HepG2 (cell line): ENCODE results near the gene LRRC8D. TPM values are rescaled to one million over a fixed set of nuclear protein-coding genes. Genes with fewer than 3 reads are reported as not detected.

Source experiments
- AHR ChIP-seq: IDR thresholded peaks from 2 replicates; pipeline ENCODE4 v1.6.1; 2018; ENCODE audit warnings: missing genetic modification reagents, missing compliant biosample characterization
- EED ChIP-seq: sonication (generic); formaldehyde crosslinking; IDR thresholded peaks from 2 replicates; pipeline ENCODE4 v1.5.0; 2020; ENCODE audit warnings: mild to moderate bottlenecking, missing genetic modification reagents
- EP300 ChIP-seq, 3 experiments: sonication (generic) in 1 of 3; formaldehyde crosslinking in 1 of 3; IDR thresholded peaks; 2 replicates each; pipeline versions ENCODE4 v1.5.1 to v1.6.1; 2011 to 2020; ENCODE audit warnings: low read depth in 2 of 3, low read length in 2 of 3, borderline replicate concordance in 1 of 3, improper control_type of control experiment in 1 of 3, mild to moderate bottlenecking in 1 of 3, missing genetic modification reagents in 1 of 3, moderate library complexity in 1 of 3
- HDAC1 ChIP-seq: sonication (generic); formaldehyde crosslinking; IDR thresholded peaks from 2 replicates; pipeline ENCODE4 v1.5.1; 2020; ENCODE audit warnings: mild to moderate bottlenecking, missing genetic modification reagents
- KDM5B ChIP-seq: sonication (generic); formaldehyde crosslinking; IDR thresholded peaks from 2 replicates; pipeline ENCODE4 v1.4.0; 2020; ENCODE audit warnings: missing genetic modification reagents, mild to moderate bottlenecking, borderline replicate concordance
- NR2F6 ChIP-seq, 2 experiments: IDR thresholded peaks; 2 replicates each; pipeline ENCODE4 v1.6.1; 2016; ENCODE audit warnings: antibody characterized with exemption in 1 of 2, mild to moderate bottlenecking in 1 of 2
- RBM22 ChIP-seq: fragments of 200-400 bp; formaldehyde crosslinking; optimal IDR thresholded peaks from 2 replicates; pipeline ENCODE3; 2017; ENCODE audit warnings: mild to moderate bottlenecking, low read length, moderate library complexity
- SMYD3 ChIP-seq: sonication (generic); formaldehyde crosslinking; IDR thresholded peaks from 2 replicates; pipeline ENCODE4 v1.8.1; 2023; ENCODE audit warnings: mild to moderate bottlenecking, missing genetic modification reagents
- SP1 ChIP-seq, 2 experiments: fragments of 450-650 bp in 1 of 2; sonication (generic) in 1 of 2; formaldehyde crosslinking in 1 of 2; IDR thresholded peaks; 2 replicates each; pipeline versions ENCODE4 v1.4.0 to v1.6.1; 2016 to 2020; ENCODE audit warnings: missing genetic modification reagents in 1 of 2
- ZNF160 ChIP-seq: sonication (generic); formaldehyde crosslinking; IDR thresholded peaks from 2 replicates; pipeline ENCODE4 v1.8.0; 2022; ENCODE audit warnings: mild to moderate bottlenecking, inconsistent platforms, missing genetic modification reagents
- ZNF484 ChIP-seq: sonication (generic); formaldehyde crosslinking; IDR thresholded peaks from 2 replicates; pipeline ENCODE4 v1.5.1; 2020; ENCODE audit warnings: mild to moderate bottlenecking, low read depth, missing genetic modification reagents, borderline replicate concordance
- ZNF709 ChIP-seq: sonication (generic); formaldehyde crosslinking; IDR thresholded peaks from 2 replicates; pipeline ENCODE4 v1.5.0; 2020; ENCODE audit warnings: mild to moderate bottlenecking, missing genetic modification reagents
- polyA plus RNA-seq, 8 experiments: library from polyadenylated mRNA; depleted of rRNA in 3 of 8; stranded (reverse) in 7 of 8; unstranded in 1 of 8; fragments of >200 nt; fragmentation: Illumina TruSeq in 4 of 8; extraction: Trizol in 4 of 8; gene quantifications; 2 replicates each; pipeline versions ENCODE4 v1.2.1 to v1.2.3, GENCODE V29; 2011 to 2016; ENCODE audit warnings: low read depth in 4 of 8, missing spikeins in 1 of 8, mixed read lengths in 1 of 8; ENCODE audit not compliant: insufficient read depth in 1 of 8
- total RNA-seq, 5 experiments: library from RNA; depleted of rRNA; stranded (reverse); fragments of >200 nt; fragmentation: Illumina TruSeq; extraction: Trizol; gene quantifications; 2 replicates each; pipeline ENCODE4 v1.2.3, GENCODE V29; 2016; ENCODE audit warnings: low read depth in 1 of 5
- TF ChIP-seq, protein P1 (sequence below): sonication (generic); formaldehyde crosslinking; IDR thresholded peaks from 2 replicates; pipeline ENCODE4 v1.9.0; 2022; ENCODE audit warnings: missing genetic modification reagents, mild to moderate bottlenecking, borderline replicate concordance
- TF ChIP-seq, protein P2 (sequence below): sonication (generic); formaldehyde crosslinking; IDR thresholded peaks from 2 replicates; pipeline ENCODE4 v1.5.0; 2020; ENCODE audit warnings: missing genetic modification reagents
- TF ChIP-seq, protein P3 (sequence below): sonication (generic); formaldehyde crosslinking; IDR thresholded peaks from 2 replicates; pipeline ENCODE4 v1.8.0; 2022; ENCODE audit warnings: missing genetic modification reagents, mild to moderate bottlenecking, inconsistent platforms, borderline replicate concordance
- TF ChIP-seq, protein P4 (sequence below): sonication (generic); formaldehyde crosslinking; IDR thresholded peaks from 2 replicates; pipeline ENCODE4 v1.4.0; 2020; ENCODE audit warnings: missing genetic modification reagents, borderline replicate concordance
- TF ChIP-seq, protein P5 (sequence below): sonication (generic); formaldehyde crosslinking; IDR thresholded peaks from 2 replicates; pipeline ENCODE4 v1.5.0; 2020; ENCODE audit warnings: missing genetic modification reagents

Gene LRRC8D
- total and polyA plus RNA-seq, 2 of the 13 experiments (the other 11 are each of a cell fraction or from before 2014, with no cell fraction given): 29.9 to 45.5 TPM

DNA sequence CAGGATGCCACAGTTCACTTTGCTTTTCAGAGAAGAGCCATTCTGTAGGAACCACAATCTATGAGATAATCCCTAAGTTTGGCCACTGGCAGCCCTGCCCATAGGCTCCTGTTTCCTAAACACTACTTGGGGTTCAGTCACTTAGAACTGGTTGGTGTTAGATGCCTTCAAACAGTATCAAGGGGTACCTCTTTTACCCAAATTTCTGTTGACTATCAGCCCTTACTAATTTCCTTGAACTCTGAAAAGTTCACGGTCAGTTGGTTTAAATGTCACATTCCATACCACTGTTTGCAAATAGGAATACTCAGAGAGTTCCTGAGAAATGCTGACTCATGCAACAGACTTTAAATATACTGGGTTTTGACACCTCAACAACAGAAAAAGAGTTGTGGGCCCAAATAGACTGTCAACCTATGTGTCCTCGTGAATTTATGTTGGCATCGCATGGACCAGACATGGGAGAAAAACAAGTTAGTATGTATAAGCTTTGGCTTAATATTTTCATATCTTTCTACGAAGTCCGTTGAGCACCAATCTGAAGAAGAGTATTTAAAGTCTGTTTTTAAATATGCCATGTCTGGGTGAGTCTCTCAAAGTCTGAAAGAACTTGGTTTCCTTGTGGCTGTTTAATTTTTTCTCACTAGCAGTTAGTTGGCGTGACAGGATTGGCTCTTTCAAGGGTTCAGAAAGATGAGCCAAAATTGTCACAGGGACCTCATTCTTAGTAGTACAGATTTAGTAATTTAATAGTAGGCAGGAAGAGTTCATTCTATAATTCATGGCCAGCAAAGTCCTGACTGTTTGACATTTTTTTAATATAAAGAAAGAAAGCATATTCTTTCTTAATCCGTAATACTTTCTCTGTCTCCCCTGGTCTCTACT lies 117.6 kb downstream of the LRRC8D start (continued):
- TF ChIP-seq, protein P1, sequence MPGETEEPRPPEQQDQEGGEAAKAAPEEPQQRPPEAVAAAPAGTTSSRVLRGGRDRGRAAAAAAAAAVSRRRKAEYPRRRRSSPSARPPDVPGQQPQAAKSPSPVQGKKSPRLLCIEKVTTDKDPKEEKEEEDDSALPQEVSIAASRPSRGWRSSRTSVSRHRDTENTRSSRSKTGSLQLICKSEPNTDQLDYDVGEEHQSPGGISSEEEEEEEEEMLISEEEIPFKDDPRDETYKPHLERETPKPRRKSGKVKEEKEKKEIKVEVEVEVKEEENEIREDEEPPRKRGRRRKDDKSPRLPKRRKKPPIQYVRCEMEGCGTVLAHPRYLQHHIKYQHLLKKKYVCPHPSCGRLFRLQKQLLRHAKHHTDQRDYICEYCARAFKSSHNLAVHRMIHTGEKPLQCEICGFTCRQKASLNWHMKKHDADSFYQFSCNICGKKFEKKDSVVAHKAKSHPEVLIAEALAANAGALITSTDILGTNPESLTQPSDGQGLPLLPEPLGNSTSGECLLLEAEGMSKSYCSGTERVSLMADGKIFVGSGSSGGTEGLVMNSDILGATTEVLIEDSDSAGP (CRISPR knock-in tag): no peak
- TF ChIP-seq, protein P2, sequence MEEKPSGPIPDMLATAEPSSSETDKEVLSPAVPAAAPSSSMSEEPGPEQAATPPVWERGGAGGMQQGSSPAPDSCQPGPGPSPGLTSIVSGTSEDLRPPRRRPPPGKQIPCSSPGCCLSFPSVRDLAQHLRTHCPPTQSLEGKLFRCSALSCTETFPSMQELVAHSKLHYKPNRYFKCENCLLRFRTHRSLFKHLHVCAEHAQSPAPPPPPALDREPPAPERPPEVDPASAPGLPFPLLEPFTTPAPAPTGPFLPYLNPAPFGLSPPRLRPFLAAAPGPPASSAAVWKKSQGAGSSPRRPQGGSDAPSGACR: no peak
- no peak for TF ChIP-seq SP1 (IDR thresholded peaks at IDR 0.05)
- TF ChIP-seq SP1 (CRISPR knock-in tag; IDR thresholded peaks at IDR 0.05): no peak
- TF ChIP-seq ZNF484: no peak
- TF ChIP-seq, protein P3, sequence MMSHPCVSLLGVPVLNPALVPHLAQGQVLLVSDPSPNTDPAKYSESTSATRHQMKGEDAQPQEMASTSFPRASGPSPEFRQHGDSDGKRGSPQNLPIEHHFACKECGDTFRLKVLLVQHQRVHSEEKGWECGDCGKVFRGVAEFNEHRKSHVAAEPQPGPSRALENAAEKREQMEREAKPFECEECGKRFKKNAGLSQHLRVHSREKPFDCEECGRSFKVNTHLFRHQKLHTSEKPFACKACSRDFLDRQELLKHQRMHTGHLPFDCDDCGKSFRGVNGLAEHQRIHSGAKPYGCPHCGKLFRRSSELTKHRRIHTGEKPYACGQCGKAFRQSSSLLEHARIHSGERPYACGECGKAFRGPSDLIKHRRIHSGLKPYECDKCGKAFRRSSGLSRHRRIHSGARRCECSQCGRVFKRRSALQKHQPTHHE: no peak
- TF ChIP-seq RBM22: peak; percentile 5
- peak; percentile 73; the same call in 1 of the 2 replicates for TF ChIP-seq NR2F6 (IDR thresholded peaks at IDR 0.05)
- TF ChIP-seq NR2F6 (CRISPR knock-in tag; IDR thresholded peaks at IDR 0.05): peak; percentile 82
- no peak for TF ChIP-seq HDAC1 (CRISPR knock-in tag)
- TF ChIP-seq, protein P4, sequence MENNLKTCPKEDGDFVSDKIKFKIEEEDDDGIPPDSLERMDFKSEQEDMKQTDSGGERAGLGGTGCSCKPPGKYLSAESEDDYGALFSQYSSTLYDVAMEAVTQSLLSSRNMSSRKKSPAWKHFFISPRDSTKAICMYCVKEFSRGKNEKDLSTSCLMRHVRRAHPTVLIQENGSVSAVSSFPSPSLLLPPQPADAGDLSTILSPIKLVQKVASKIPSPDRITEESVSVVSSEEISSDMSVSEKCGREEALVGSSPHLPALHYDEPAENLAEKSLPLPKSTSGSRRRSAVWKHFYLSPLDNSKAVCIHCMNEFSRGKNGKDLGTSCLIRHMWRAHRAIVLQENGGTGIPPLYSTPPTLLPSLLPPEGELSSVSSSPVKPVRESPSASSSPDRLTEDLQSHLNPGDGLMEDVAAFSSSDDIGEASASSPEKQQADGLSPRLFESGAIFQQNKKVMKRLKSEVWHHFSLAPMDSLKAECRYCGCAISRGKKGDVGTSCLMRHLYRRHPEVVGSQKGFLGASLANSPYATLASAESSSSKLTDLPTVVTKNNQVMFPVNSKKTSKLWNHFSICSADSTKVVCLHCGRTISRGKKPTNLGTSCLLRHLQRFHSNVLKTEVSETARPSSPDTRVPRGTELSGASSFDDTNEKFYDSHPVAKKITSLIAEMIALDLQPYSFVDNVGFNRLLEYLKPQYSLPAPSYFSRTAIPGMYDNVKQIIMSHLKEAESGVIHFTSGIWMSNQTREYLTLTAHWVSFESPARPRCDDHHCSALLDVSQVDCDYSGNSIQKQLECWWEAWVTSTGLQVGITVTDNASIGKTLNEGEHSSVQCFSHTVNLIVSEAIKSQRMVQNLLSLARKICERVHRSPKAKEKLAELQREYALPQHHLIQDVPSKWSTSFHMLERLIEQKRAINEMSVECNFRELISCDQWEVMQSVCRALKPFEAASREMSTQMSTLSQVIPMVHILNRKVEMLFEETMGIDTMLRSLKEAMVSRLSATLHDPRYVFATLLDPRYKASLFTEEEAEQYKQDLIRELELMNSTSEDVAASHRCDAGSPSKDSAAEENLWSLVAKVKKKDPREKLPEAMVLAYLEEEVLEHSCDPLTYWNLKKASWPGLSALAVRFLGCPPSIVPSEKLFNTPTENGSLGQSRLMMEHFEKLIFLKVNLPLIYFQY (CRISPR knock-in tag): peak; percentile 46; the same call in 1 of the 2 replicates
- no peak for TF ChIP-seq SMYD3 (CRISPR knock-in tag)
- TF ChIP-seq KDM5B: no peak
- no peak for TF ChIP-seq EED (CRISPR knock-in tag)
- TF ChIP-seq ZNF709: no peak
- TF ChIP-seq, protein P5, sequence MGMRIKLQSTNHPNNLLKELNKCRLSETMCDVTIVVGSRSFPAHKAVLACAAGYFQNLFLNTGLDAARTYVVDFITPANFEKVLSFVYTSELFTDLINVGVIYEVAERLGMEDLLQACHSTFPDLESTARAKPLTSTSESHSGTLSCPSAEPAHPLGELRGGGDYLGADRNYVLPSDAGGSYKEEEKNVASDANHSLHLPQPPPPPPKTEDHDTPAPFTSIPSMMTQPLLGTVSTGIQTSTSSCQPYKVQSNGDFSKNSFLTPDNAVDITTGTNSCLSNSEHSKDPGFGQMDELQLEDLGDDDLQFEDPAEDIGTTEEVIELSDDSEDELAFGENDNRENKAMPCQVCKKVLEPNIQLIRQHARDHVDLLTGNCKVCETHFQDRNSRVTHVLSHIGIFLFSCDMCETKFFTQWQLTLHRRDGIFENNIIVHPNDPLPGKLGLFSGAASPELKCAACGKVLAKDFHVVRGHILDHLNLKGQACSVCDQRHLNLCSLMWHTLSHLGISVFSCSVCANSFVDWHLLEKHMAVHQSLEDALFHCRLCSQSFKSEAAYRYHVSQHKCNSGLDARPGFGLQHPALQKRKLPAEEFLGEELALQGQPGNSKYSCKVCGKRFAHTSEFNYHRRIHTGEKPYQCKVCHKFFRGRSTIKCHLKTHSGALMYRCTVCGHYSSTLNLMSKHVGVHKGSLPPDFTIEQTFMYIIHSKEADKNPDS (CRISPR knock-in tag): peak; percentile 85; the same call in 1 of the 2 replicates
- TF ChIP-seq EP300 (IDR thresholded peaks at IDR 0.05; ENCODE audit: low read depth in 2 of 2, low read length in 2 of 2): peak in 1 of 2 experiments; percentile 75; a peak in 2 of 4 replicates
- TF ChIP-seq EP300 (CRISPR knock-in tag; IDR thresholded peaks at IDR 0.05; ENCODE audit: borderline replicate concordance): peak; percentile 56; the same call in 1 of the 2 replicates
- no peak for TF ChIP-seq ZNF160 (CRISPR knock-in tag)
- TF ChIP-seq AHR (CRISPR knock-in tag): no peak
